ENCODE measurements around the gene GCHFR.

Gene GCHFR

DNA sequence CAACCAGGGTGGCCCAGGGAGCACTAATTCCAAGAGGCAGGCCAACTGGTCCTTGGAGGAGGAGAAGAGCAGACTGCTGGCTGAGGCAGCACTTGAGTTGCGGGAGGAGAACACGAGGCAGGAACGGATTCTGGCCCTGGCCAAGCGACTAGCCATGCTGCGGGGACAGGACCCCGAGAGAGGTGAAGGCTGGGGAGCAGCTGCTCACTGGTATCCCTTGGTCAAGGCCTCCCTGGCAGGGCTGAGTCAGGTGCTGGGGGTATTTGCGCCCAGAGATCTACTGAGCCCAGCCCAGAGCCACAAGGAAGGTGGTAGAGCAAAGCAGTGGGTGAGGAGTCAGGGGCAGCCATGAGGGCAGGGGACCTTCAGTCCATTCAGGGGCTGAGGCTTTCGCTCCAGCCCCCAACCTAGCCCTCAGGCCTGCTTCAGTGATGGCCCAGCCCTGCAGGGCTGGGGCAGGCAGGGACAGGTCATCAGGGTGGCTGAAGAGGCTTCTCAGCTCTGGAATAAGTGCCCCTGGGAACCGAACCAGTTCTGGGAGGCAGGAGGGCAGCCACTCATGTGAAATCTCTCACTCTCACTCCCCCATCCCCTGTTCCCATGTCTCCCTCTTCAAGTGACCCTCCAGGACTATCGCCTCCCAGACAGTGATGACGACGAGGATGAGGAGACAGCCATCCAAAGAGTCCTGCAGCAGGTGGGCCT lies 49.0 kb downstream of the GCHFR start:
- Histone ChIP-seq H3K27ac (ENCODE audit: low read length) (no peak overlapping the region), H3K9me3 (ENCODE audit: control insufficient read depth in 2 of 2, low read length in 2 of 2) (no peaks in the 10 kb centered on the region), H3K4me3 (ENCODE audit: low read length in 2 of 2) (no peak overlapping the region), H3K36me3 (ENCODE audit: control insufficient read depth in 2 of 2, insufficient read depth in 2 of 2, low read length in 2 of 2) (peaks cover 0 to 27% of the 10 kb centered on the region in 2 donors), H3K27me3 (ENCODE audit: control insufficient read depth in 1 of 2, insufficient read depth in 2 of 2, low read length in 2 of 2) (no peaks in the 10 kb centered on the region), H3K9ac (ENCODE audit: low read length in 2 of 2) (no peak overlapping the region), H3K4me1 (ENCODE audit: control insufficient read depth, insufficient read depth, low read length) (peaks cover 16% of the 10 kb centered on the region)

DNA sequence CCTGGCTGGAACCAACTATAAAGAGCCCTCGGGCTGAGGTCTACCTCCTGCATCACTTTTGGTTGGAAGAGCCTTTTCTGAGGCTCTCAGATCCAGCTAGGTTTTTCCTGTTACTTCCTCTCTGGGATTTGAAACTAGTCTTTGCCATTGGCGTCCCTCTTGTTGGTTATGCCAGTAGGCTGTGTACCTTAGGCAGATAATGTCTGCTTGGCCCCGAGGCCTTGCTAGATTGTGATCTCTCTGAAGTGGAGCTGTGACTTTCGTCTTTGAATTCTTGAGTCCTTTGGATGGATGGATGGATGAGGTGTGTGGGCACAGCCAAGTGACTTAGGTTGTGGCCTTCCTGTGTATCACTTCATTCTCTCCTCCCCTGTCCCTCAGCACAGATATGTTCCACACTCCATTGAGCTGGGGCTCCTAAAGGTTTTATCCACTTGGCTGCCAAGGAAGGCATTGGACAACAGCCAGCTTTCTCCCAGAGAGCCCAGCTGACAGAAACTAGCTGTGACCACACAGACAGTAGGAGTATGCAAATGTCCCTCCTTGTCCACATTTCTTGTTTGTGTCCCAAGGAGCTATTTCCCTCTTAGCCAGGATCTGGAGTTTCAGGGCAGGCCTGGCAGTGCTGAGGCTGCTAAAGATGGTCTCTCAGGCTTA lies 51.3 kb downstream of the GCHFR start:
- peaks cover 5% of the 10 kb centered on the region for H3K4me1 ChIP-seq (ENCODE audit: control insufficient read depth, insufficient read depth, low read length)
- peaks cover 0 to 24% of the 10 kb centered on the region in 2 donors for H3K36me3 ChIP-seq (ENCODE audit: control insufficient read depth in 2 of 2, insufficient read depth in 2 of 2, low read length in 2 of 2)
- H3K9ac ChIP-seq (ENCODE audit: low read length in 2 of 2) = no peak overlapping the region
- H3K27ac ChIP-seq (ENCODE audit: low read length) = no peak overlapping the region
- no peaks in the 10 kb centered on the region for H3K27me3 ChIP-seq (ENCODE audit: control insufficient read depth in 1 of 2, insufficient read depth in 2 of 2, low read length in 2 of 2)
- no peaks in the 10 kb centered on the region for H3K9me3 ChIP-seq (ENCODE audit: control insufficient read depth in 2 of 2, low read length in 2 of 2)
- no peak overlapping the region for H3K4me3 ChIP-seq (ENCODE audit: low read length in 2 of 2)
